Measurements from ENCODE around the gene VAMP3.
"Not testable (repeated sequence)": the region's sequence is repeated elsewhere in the genome, so short reads cannot be mapped to it uniquely, and the experiment has no call there.

Gene VAMP3

DNA sequence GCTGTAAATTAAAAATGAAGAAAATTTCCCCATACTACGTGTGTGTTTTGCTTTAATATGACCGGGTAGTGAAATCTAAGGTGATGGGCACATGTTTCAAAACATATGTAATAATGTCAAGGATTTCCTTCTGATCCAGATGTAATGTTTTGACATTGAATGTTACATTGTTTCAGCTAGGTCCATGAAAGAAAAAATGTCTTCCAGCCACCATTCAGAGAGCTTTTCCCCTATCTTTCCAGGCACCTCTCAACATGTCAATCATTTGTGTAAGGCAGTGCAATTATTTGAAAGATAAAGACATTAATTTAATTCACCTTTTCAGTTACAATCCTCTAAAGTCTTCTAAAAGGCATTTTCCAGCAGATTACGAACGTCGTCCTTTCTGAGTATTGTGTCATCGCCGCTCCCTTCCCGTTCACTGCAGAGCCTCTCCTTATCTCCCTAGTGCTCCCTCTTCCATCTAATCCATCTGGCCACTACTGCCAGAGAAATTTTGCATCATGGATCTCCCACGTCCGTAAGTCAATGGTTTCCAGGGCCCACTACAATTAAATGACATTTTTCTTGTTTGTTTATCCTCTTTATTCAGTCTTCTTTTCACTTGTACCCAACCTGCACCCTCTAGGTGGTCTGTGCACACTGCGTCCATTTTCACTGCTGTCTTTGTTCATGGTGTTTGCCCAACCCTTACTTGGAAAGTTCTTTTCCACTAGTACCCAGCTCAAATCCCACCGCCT lies 1.3 kb upstream of the VAMP3 start:
- no peak for DNase-seq

DNA sequence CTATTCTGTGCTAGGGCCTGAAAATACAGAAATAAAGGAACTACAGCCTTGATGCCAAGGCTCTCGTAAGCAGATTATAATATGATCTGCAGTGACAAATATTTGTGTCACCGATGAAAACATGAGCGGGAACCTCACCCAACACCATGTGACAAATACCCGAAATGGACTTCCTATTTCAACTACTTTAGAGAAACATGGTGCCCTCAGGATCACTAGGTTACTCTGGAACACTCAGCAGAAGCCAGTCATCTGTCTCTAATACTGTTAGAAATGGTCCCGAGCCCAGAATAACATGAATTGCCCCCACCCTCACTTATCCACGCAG lies 463 bp upstream of the VAMP3 start:
- no peak for DNase-seq

DNA sequence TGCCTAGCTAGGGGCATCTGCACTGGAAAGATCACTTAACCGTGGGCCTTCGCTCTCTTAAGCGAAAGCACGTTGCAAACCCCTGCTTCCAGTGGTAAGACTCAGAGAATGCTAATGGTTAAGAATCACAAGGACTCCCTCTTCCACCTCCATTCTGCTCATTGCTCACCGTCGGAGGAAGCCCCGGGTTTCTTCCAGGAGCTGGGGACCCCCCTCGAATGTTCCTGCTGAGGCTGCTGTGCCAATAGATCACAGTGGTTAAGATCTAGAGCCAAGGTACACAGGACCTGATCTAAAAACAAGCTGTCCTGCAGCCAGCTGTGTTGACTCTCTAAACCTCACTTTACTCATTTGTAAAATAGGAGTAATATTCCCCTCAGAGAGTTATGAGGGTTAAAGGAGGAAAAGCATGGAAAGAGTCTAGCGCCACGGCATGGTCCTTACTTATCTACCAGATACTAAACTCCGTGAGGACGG lies 765 bp downstream of the VAMP3 start:
- DNase-seq: no peak

DNA sequence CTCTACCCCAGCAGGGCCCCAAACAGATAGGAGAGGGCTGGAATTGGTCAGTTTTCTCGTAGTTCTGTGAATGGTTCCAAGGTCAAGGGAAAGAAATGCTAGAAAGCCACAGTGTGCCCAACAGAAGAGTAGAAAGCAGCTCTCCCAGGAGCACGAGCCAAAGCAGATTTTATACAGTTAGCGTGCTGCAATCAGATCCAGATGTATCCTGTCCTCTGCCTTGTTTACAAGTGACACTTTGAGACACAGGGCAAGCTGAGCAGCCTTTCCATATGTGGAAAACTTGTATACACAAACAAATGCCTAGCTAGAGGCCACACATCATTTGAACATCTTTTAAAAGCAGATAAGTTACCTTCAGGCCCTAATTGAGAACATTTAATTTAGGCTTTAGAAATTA lies 6.5 kb downstream of the VAMP3 start:
- no peak for DNase-seq

DNA sequence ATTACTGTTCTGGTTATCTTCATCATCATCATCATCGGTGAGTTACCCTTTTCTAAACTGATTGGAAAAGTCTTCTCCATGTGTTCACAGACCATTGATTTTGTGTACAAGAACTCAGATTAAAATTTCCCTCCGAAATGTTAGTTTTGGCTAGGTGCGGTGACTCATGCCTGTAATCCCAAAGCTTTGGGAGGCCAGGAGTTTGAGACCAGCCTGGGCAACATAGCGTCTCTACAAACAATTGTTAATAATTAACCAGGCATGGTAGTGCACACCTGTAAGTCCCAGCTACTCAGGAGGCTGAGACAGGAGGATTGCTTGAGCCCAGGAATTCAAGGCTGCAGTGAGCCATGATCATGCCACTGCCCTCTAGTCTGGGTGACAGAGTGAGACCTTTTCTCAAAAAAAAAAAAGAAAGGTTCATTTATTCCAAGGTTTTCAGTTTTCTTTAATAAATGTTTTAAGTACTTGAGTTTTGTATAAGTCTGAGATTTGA lies 7.1 kb downstream of the VAMP3 start:
- no peak for DNase-seq

DNA sequence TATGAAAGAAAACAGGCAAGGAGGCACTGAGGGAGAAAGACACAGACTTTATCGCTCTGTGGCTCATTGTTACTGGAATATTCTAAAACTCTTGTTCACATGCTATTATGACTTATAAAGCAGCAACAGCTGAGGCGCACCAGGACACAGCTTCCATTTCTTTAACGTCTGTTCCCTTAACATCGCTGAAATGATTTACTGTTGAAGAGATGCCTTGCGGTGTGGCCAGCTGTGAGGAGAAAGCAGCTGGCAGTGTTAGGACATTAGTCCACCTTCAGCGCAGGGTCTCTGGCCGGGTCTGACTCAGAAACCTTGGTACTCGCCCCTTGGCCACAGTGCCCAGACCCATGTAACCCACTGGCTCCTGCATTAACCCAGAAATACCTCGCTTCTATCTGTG lies 9.9 kb downstream of the VAMP3 start:
- no peak for DNase-seq

DNA sequence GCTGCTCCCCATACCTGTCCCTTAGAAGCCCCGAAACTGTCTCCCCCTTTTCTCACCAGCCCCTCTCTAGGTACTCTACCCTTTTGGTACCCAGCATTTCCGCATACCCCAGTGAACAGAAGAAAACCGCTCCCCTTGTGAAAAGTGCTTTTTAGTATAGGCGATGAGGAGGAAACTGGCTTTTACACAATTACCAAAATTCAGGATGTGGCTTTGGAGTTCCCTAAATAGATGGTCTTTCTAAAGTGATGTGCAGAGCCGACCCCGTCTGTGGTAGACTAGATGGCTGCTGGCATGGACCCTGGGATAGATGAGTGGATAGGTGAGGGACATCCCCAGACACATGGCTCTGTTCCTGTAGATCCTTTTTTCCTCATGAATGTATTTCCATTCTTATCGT lies 10.4 kb downstream of the VAMP3 start:
- DNase-seq: no peak

DNA sequence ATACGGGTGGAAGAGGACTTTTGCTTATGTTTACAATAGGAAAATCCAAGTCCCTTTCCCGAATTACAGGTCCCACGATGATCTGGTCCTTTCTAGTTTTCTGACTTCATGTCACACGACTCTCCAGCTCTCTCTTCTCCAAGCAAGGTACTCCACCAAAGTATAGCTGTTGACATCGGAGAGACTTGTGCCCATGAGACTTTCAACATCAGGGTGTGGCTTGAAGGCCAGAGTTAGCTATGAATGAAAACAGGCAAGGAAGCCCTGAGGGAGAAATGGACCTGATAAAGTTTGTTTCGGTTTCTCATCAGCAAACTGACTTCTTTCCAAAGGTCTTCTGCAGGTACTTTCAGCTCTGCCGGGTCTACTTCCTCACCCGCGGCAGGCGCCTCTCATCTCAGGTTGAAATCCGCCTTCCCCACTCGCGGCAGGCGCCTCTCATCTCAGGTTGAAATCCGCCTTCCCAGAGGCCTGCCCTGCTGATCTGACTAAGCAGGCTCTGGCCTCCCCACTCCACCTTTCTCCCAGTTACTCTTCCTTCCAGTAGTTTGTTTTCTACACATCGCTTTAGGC lies 10.9 kb downstream of the VAMP3 start:
- no peak for DNase-seq

DNA sequence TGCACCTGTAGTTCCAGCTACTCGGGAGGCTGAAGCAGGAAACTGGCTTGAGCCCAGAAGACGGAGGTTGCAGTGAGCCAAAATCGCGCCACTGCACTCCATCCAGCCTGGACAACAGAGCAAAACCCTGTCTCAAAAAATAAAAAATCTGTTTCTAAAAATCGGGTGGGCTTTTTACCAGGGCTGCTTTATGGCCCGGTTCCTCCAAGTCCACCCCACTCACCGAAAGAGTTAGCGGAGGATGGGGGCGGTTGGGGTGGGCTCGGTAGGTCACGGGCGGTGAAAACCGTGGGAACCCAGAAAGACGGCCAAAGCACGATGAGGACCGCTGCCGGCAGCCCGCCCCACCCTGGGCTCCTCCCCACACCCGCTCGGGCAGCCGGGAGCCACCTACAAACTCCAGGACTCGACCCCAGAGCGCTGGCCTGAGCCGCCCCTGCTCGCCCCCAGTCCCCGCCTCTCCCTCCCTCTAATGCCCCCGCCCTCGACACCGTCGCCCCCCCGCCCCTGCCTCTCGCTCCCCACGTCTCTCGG lies 12.1 kb downstream of the VAMP3 start:
- DNase-seq: peak; percentile 42

DNA sequence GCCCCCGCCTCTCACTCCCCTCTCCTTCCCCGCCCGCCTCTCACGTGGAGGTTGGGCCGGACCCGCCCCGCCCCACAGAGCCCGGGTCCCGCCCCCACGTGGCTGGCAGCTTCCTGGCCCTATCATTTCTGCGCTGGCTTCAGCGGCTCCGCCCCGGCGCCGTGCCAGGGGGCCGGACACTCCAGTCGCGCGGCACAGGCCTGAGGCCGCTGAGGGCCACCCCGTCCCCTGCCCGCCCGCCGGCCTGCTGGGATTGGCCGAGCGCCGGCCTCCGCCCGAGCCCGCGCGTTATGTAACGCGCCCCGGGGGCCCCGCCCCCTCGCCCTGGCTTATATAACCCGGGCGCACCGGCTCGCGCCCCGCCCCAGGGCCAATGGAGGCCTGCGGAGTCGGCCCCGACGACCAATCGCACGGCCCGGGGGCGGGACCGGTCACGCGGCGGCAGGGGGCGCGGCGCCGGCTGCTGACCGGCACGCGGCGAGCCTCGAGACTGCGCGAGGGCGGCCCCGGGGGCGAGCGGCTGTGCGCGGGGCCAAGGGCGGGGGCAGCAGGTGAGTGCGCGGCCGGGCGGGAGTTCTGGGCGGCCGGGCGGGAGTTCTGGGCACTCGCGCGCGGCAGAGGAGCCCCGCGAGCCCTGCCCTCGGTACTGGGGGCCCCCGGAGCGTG lies 12.9 kb downstream of the VAMP3 start, which contains the start of gene PER3:
Gene PER3, plus strand, starts transcription at position 466 of the 666 bp plus-strand sequence. CDS start 587 bp downstream, outside the sequence.
- peak; percentile 79 for DNase-seq

DNA sequence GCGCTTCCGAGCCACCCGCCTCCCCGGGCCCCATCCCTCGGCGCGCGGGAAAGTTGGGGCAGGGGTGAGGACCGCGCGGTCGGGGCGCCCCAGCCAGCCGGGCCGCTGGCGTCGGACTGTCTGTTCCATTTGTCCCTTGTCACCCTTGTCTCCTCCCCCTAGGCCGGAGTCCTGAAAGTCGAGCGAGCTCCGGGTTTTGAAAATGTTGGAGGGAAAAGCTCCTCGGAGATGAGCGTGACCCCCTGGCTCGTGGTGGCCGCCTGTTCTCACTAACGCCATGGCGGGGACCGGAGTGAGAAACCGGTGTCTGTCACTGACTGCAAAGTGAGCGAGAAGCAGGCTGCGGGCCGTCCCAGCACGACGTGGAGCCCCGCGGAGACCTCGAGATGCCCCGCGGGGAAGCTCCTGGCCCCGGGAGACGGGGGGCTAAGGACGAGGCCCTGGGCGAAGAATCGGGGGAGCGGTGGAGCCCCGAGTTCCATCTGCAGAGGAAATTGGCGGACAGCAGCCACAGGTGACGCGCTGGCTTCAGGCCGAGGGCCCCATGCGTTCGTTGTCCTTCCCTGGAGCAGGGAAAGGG lies 13.5 kb downstream of the VAMP3 start:
- DNase-seq: no peak

DNA sequence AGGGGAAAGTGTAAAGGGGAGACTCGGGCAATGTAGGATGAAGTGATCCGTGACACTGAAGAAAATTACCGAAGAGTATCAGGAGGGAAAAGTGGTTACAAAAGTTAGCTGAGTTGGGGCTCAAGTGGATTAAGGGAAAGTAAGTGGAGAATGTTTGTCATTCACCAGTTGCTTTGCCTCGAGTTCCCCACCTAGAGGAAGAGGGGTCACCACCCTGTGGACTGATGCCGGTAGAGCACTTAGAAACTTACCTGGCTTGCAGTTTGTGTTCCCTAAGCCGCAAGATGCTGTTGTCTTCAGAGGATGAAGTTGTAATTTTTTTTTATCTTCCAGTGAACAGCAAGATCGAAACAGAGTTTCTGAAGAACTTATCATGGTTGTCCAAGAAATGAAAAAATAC lies 14.0 kb downstream of the VAMP3 start:
- DNase-seq: no peak

DNA sequence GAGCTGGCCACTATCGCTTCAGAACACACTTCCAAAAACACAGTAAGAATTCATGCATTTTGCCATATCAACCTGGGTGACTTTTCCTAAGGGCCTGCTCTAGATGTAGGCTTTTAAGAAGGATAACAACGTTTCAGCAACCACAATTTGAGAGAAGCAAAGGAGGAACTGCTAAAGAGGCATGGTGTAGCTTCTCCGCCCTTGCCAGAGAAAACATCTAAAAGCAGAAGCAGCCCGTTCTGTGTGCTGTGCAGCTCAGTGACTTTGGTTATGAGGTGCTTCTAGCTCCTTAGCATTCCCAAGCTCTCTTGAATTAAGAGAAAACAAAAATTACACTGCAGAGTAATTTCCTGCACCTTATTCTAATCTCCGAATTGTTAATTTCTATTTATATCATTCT lies 15.7 kb downstream of the VAMP3 start:
- DNase-seq: no peak

DNA sequence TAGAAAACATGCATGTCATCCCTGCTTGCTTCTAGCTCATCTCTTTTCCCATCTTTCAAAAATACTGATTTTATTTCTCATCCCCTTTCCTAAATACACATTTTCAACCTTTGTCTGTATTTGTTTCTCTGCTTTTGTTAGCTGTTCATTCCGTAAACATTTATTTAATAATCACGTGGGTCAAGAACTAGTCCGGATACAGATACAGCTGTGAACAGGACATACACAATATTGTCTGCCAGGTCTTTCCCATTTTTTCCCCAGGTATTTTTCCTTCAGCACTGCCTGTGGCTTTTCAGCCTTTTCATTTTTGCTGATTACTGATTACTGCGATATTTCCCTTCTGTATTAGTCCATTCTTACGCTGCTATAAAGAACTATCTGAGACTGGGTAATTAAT lies 18.7 kb downstream of the VAMP3 start:
- DNase-seq: no peak

DNA sequence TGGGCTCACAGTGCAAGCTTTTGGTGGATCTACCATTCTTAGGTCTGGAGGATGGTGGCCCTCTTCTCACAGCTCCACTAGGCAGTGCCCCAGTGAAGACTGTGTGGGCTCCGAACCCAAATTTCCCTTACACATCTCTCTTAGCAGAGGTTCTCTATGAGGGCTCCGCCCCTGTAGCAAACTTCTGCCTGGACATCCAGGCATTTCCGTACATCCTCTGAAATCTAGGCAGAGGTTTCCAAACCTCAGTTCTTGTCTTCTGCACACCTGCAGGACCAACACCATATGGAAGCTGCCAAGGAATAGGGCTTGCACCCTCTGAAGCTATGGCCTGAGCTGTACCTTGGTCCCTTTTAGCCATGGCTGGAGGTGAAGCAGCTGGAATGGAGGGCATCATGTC lies 19.9 kb downstream of the VAMP3 start:
- not testable (repeated sequence) for DNase-seq

DNA sequence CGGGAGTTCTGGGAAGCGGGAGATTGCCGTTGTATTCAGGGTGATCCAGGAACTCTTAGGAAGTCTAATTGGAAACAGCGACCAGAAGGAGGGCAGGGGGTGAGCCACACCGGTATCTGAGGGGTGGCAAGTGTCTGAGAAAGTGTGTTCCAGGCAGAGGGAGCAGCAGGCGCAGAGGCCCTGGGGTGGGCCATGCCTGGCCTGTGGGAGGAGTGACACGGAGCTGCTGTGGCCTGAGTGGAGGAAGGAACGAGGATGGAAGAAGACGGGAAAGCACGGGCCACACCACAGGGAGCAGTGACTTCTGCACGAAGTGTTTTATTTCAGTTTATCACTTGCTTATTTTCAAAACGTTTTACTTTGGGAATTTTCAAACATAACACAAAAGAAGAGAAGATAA lies 24.3 kb downstream of the VAMP3 start:
- DNase-seq: no peak

DNA sequence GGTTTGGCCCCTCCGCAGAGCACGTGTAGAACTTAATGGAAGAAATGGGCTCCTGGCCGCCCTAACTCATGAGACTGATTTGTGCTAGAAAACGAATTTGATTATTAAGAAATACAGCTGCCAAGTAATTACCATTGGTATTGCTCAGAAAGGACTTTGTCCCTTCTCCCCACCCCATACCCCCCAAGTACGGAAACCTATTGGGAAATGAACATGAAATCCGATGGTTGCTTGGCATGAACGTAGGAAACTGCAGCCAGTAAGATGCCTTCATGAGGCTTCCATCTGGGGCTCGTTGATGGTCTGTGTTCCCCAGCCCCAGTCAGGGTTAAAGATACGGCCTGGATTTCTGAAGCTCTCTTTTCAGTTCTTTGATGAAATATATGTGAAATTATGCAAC lies 34.4 kb downstream of the VAMP3 start:
- no peak for DNase-seq

DNA sequence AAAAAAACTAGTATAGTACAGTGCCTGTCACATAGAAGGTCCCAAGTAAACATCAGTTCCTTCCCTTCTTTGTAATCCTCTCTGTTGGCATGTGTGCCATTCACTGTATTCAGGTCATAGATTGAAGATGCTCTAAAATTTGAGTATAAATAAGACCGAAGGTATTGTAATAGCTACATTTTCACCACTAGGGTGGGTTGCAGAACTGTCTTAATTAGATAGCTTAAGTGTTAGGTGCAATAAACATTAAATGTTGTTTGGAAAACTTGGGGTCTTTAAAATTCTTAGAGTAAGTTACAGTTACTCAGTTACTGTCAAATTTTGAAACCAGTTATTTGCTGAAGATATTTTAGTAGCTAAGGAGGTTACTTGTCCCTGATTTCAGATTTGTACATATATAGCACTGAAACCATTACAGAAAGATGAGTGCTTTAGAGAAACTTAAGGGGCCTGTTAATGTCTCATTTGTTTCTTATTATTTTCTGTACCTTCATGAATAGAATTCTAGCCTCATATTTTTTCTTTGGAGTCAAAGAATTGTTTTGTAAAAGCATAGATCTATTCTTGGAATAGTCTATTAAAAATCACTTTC lies 37.3 kb downstream of the VAMP3 start:
- DNase-seq: no peak

DNA sequence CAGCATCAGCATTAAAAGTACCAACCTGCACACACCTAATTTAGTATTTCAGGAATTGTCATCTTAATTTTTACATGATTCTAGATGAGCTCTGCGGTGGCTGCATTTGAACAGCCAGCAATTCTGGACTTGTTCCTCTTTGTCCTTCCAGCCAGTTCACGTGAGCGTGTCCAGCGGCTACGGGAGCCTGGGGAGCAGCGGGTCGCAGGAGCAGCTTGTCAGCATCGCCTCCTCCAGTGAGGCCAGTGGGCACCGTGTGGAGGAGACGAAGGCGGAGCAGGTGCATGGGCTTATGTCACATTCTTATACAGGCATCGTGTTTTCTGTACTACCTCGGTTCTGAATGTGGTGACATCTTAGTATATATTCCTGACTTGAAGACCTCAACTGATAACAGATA lies 38.6 kb downstream of the VAMP3 start:
- no peak for DNase-seq

DNA sequence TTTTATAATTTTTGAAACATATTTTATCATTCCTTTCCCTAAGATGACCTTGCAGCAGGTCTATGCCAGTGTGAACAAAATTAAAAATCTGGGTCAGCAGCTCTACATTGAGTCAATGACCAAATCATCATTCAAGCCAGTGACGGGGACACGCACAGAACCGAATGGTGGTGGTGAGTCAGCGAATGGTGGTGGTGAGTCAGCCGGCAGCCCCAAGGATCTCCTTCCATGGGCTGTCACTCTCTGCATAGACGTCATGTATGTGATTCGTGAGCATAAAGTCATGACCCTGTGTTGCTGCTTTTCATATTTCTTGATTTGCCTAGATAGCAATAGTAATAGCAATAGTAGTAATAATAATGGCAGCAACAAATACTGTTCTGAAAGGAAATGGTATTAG lies 39.3 kb downstream of the VAMP3 start:
- no peak for DNase-seq

DNA sequence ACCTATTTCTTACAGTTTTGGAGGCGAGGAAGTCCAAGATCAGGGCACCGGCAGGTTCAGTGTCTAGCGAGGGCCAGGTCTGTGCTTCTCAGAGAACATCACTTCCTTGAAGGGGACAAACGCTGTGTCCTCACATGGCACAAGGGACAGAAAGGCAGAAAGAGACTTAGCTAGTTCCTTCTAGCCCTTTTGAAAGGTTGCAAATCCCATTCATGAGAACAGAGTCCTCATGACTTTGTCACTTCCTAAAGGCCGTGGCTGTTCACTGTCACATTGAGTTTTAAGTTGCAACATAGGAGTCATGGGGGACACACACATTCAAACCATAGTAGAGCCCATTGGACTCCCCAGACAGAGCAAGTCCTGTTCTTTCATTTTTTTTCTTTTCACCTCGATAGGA lies 40.4 kb downstream of the VAMP3 start:
- DNase-seq: no peak

DNA sequence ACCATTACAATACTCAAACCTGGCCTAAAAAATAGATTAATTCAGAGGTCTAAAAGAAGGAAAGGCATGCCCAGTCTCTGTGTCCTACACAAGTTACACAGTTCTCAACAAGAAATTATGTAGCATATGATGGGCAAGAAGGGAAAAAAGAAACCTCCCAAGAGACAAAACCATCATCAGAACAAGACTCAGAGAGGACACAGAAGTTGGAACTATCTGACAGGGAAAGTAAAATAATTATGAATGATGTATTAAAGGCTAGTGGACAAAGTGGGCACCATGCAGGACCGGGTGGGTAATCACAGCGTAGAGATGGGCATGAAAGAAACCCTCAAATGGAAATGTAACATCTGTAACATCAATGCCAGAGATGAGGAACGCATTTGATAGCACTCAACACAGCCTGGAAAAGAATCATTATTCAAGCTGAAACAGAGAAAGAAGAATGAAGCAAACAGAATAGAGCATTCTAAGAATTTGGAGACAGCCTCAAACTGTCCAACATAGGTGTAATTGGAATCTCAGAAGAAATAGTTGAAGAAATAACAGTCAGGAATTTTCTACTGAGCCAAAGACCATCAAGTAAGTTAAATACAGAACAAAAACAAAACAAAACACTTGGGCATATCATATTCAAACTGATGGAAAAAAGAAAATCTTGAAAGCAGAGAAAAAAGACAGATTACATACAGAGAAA lies 42.7 kb downstream of the VAMP3 start:
- DNase-seq: no peak

DNA sequence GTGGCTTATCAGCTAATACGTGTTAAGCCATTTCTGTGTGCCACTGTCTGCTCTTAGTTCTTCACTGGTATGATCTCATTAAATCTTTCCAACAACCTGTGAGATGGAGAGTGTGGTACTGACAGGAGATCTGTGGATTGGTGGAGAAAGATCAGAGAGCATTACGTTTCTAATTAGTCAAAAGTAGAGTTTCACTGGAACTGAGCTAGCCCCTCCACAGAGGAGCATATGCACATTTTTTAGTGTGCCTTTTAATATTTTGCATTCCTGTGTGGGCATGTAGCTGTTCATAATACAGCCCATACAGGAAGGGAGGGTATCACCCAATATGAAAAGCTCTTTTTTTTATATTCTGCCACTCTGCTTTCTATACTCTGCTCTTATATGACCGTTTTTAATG lies 50.2 kb downstream of the VAMP3 start:
- DNase-seq: no peak
